HCT116 (cell line): ENCODE measurements around the gene ACSL4. TPM values are rescaled to one million over a fixed set of nuclear protein-coding genes. Genes with fewer than 3 reads are reported as not detected.

ENCODE experiments used
- ATAC-seq: fragments of 200-7000 bp; cut with Tn5 transposase; 2 replicates; pipeline ENCODE4 v1.9.1; 2020; ENCODE audit warnings: mild to moderate bottlenecking, moderate library complexity
- BruUV-seq: library from RNA; stranded (reverse); fragments of 400-500 nt; replicated peaks from 2 replicates; lab custom pipeline; 2021; lab: Mats Ljungman, UMichigan
- CTCF ChIA-PET: fragments of 300-600 bp; sonication (Branson Sonifier 250); formaldehyde crosslinking; loops from one replicate; lab custom pipeline; 2021; ENCODE audit warnings: antibody characterized with exemption; lab: Charles Lee
- POLR2A ChIA-PET: fragments of 300-600, 350-600 bp; sonication (Branson Sonifier 250); formaldehyde crosslinking; loops from one replicate; lab custom pipeline; 2021; ENCODE audit warnings: antibody characterized with exemption; lab: Charles Lee
- RAD21 ChIA-PET, 2 experiments: fragments of 300-600 bp; sonication (Branson Sonifier 250); formaldehyde crosslinking; loops; one replicate each; lab custom pipeline; 2023; ENCODE audit warnings: low total read pairs in 2 of 2; ENCODE audit not compliant: uncharacterized antibody in 2 of 2, unreplicated experiment in 2 of 2, low non-redundant PET in 1 of 2; lab: Charles Lee
- DNase-seq: peaks from one replicate; pipeline ENCODE4 v3.0.0-alpha.2; 2010; ENCODE audit warnings: low read depth, low spot score
- H2AFZ ChIP-seq: fragments of 200-600 bp; shearing (Covaris generic), sonication (generic); 2 replicates; pipeline ENCODE4 v1.6.1; 2017; ENCODE audit warnings: low read depth, mixed run types, mixed read lengths, antibody characterized with exemption, low read length; ENCODE audit not compliant: poor library complexity, severe bottlenecking
- H3K27ac ChIP-seq: 2 replicates; pipeline ENCODE4 v1.5.1; 2012; ENCODE audit warnings: low read depth, low read length
- H3K27me3 ChIP-seq: fragments of 200-600 bp; sonication (generic); 2 replicates; pipeline ENCODE4 v1.6.1; 2016; ENCODE audit warnings: mixed run types, low read length, mixed read lengths; ENCODE audit not compliant: insufficient read depth
- H3K36me3 ChIP-seq, 2 experiments: fragments of 200-500 bp in 1 of 2; fragments of 200-600 bp in 1 of 2; sonication (Bioruptor generic) in 1 of 2; sonication (generic) in 1 of 2; 2 replicates each; pipeline versions ENCODE4 v1.5.1 to v1.6.1; 2014 to 2016; ENCODE audit warnings: low read length in 2 of 2, inconsistent platforms in 1 of 2, mixed read lengths in 1 of 2, mixed run types in 1 of 2; ENCODE audit not compliant: insufficient read depth in 2 of 2, control insufficient read depth in 1 of 2
- H3K4me1 ChIP-seq, 2 experiments: fragments of 200-600 bp in 1 of 2; sonication (generic) in 1 of 2; 2 replicates each; pipeline versions ENCODE4 v1.5.1 to v1.6.1; 2012 to 2017; ENCODE audit warnings: low read length in 2 of 2, inconsistent platforms in 1 of 2, mild to moderate bottlenecking in 1 of 2, mixed read lengths in 1 of 2, mixed run types in 1 of 2, moderate library complexity in 1 of 2; ENCODE audit not compliant: insufficient read depth in 2 of 2, control insufficient read depth in 1 of 2
- H3K4me2 ChIP-seq: fragments of 200-600 bp; sonication (generic); 2 replicates; pipeline ENCODE4 v1.6.1; 2017; ENCODE audit warnings: mixed run types, low read length, mixed read lengths
- H3K4me3 ChIP-seq, 2 experiments: fragments of 200-600 bp in 1 of 2; sonication (generic) in 1 of 2; replicated peaks in 1 of 2; 2 replicates each; pipeline ENCODE4 v1.5.1; 2011 to 2016; ENCODE audit warnings: low read length in 2 of 2, control low read depth in 1 of 2, low read depth in 1 of 2, mild to moderate bottlenecking in 1 of 2, mixed read lengths in 1 of 2, mixed run types in 1 of 2
- H3K79me2 ChIP-seq: fragments of 200-600 bp; sonication (generic); 2 replicates; pipeline ENCODE4 v1.6.1; 2017; ENCODE audit warnings: mild to moderate bottlenecking, mixed run types, low read length, moderate library complexity, mixed read lengths; ENCODE audit not compliant: insufficient read depth
- H3K9ac ChIP-seq: fragments of 200-600 bp; sonication (generic); 2 replicates; pipeline ENCODE4 v1.6.1; 2016; ENCODE audit warnings: low read length, mixed read lengths
- H3K9me2 ChIP-seq: fragments of 200-600 bp; sonication (generic), shearing (Covaris generic); 2 replicates; pipeline ENCODE4 v1.6.1; 2017; ENCODE audit warnings: mixed run types, mild to moderate bottlenecking, moderate library complexity; ENCODE audit not compliant: insufficient read depth
- H3K9me3 ChIP-seq, 2 experiments: fragments of 200-500 bp in 1 of 2; fragments of 200-600 bp in 1 of 2; sonication (Bioruptor generic) in 1 of 2; sonication (generic) in 1 of 2; 2 replicates each; pipeline ENCODE4 v1.6.1; 2014 to 2017; ENCODE audit warnings: low read length in 2 of 2, mixed read lengths in 2 of 2, inconsistent platforms in 1 of 2, low read depth in 1 of 2, mild to moderate bottlenecking in 1 of 2, mixed run types in 1 of 2, moderate library complexity in 1 of 2; ENCODE audit not compliant: control insufficient read depth in 1 of 2, insufficient read depth in 1 of 2
- H4K20me1 ChIP-seq: fragments of 200-600 bp; sonication (generic), shearing (Covaris generic); 2 replicates; pipeline ENCODE4 v1.6.1; 2017; ENCODE audit warnings: mixed run types, mild to moderate bottlenecking, moderate library complexity; ENCODE audit not compliant: insufficient read depth
- CBX3 ChIP-seq: IDR thresholded peaks from 2 replicates; pipeline ENCODE4 v1.6.1; 2012; ENCODE audit warnings: low read depth
- EGR1 ChIP-seq: IDR thresholded peaks from 2 replicates; pipeline ENCODE4 v1.6.1; 2012; ENCODE audit warnings: low read depth
- ELF1 ChIP-seq: IDR thresholded peaks from 2 replicates; pipeline ENCODE4 v1.6.1; 2012; ENCODE audit warnings: low read depth, borderline replicate concordance
- EZH2phosphoT487 ChIP-seq: fragments of 200-600 bp; IDR thresholded peaks from 2 replicates; pipeline ENCODE4 v1.6.1; 2018; ENCODE audit warnings: antibody characterized with exemption, borderline replicate concordance
- FOSL1 ChIP-seq: IDR thresholded peaks from 2 replicates; pipeline ENCODE4 v1.6.1; 2012; ENCODE audit warnings: low read depth
- JUND ChIP-seq: IDR thresholded peaks from 2 replicates; pipeline ENCODE4 v1.6.1; 2012
- POLR2AphosphoS5 ChIP-seq: IDR thresholded peaks from 2 replicates; pipeline ENCODE4 v1.6.1; 2011; ENCODE audit warnings: mild to moderate bottlenecking, low read depth, low read length, moderate library complexity
- RAD21 ChIP-seq: IDR thresholded peaks from 2 replicates; pipeline ENCODE4 v1.6.1; 2012; ENCODE audit warnings: low read depth, mild to moderate bottlenecking
- SIN3A ChIP-seq: IDR thresholded peaks from 2 replicates; pipeline ENCODE4 v1.6.1; 2012; ENCODE audit warnings: low read depth
- SRF ChIP-seq: IDR thresholded peaks from 2 replicates; pipeline ENCODE4 v1.6.1; 2012; ENCODE audit warnings: low read depth
- TCF7L2 ChIP-seq: IDR thresholded peaks from 2 replicates; pipeline ENCODE4 v1.7.0; 2011; ENCODE audit warnings: borderline replicate concordance, inconsistent platforms; ENCODE audit not compliant: insufficient read depth, insufficient read length; ENCODE audit errors: extremely low read depth
- YY1 ChIP-seq: IDR thresholded peaks from 2 replicates; pipeline ENCODE4 v1.6.1; 2011; ENCODE audit warnings: low read length, low read depth, moderate library complexity, mild to moderate bottlenecking; ENCODE audit not compliant: insufficient replicate concordance; ENCODE audit errors: extremely low read depth
- ZFX ChIP-seq: fragments of 450-650 bp; IDR thresholded peaks from 2 replicates; pipeline ENCODE4 v1.6.1; 2017
- ZNF274 ChIP-seq: fragments of 200-500 bp; sonication (Bioruptor generic); IDR thresholded peaks from 2 replicates; pipeline ENCODE4 v1.6.1; 2014; ENCODE audit warnings: mild to moderate bottlenecking, low read depth, low read length, inconsistent platforms
- intact Hi-C: fragments of 100-400 bp; cut with micrococcal nuclease; formaldehyde crosslinking; loops from 2 replicates; pipeline ENCODE4 v1.10.0; 2022
- total RNA-seq: library from RNA; stranded (reverse); gene quantifications from one replicate; pipeline ENCODE4 v1.2.1, GENCODE V29; 2021; ENCODE audit not compliant: unreplicated experiment
- TF ChIP-seq, protein P1 (sequence below), 3 experiments: fragments of 200-600 bp in 1 of 3; sonication (generic) in 1 of 3; IDR thresholded peaks in 2 of 3; conservative IDR thresholded peaks in 1 of 3; 2 replicates each; pipeline ENCODE4 v1.5.1; 2012 to 2017; ENCODE audit warnings: low read depth in 2 of 3, low read length in 2 of 3, antibody characterized with exemption in 1 of 3, borderline replicate concordance in 1 of 3, control low read depth in 1 of 3, mild to moderate bottlenecking in 1 of 3, mixed read lengths in 1 of 3, mixed run types in 1 of 3, moderate library complexity in 1 of 3; ENCODE audit not compliant: insufficient read depth in 1 of 3
- TF ChIP-seq, protein P2 (sequence below): IDR thresholded peaks from 2 replicates; pipeline ENCODE4 v1.6.1; 2012; ENCODE audit warnings: low read depth
- TF ChIP-seq, protein P3 (sequence below): IDR thresholded peaks from 2 replicates; pipeline ENCODE4 v1.6.1; 2011; ENCODE audit warnings: mild to moderate bottlenecking, low read length, moderate library complexity; ENCODE audit not compliant: insufficient replicate concordance; ENCODE audit errors: extremely low read depth

Gene ACSL4
- total RNA-seq, 1 experiment from 2014 or later: 50.5 TPM

DNA sequence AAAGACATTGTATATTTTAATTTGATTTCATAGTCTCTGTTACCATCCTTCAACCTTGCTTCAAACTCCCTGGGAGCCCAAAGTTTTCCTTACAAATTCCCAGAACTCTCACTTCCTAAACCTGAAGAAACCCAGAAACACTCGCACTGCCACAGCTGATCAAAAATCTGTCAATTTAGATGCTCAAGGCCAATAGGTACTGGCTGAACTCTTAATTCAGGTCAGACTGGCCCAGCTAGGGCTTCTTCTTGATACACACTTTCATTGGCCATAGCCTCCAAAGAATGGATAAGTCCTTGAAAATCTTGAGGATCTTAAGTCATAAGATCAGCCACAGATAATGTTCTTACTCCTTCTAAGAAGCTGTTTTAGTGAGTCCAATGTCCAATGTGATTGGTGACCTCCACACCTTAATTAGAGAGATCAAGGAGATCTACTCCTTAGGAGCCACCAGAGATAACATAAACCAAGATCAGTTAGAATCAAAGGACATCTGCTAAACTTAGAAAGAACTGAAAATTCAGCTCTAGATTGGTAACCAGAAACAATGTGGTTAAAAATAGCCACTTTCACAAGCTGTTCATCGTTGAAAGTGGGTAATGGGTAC lies 51.5 kb downstream of the ACSL4 start:
- Histone ChIP-seq H3K9me3 (no peaks in the 10 kb centered on the region), H3K4me2 (no peak overlapping the region), H3K36me3 (peaks cover 0 to under 1% of the 10 kb centered on the region in 2 experiments; a peak in 2 of 4 replicates), H3K4me1 (no peaks in the 10 kb centered on the region), H3K27ac (no peak overlapping the region), H3K79me2 (no peaks in the 10 kb centered on the region), H3K4me3 (no peak overlapping the region), H2AFZ (no peak overlapping the region), H3K9me2 (no peaks in the 10 kb centered on the region), H3K27me3 (no peaks in the 10 kb centered on the region), H3K9ac (no peak overlapping the region), H4K20me1 (no peaks in the 10 kb centered on the region)
- intact Hi-C loops: no loop called here
- no TSS peak for BruUV-seq
- POLR2A ChIA-PET: no interaction called here
- RAD21 ChIA-PET: no interaction called here
- no peak for ATAC-seq
- CTCF ChIA-PET: no interaction called here
- no peak for DNase-seq
- no peak for TF ChIP-seq ELF1
- no peak for TF ChIP-seq POLR2AphosphoS5
- TF ChIP-seq ZNF274: no peak
- TF ChIP-seq SRF: no peak
- TF ChIP-seq, protein P1, sequence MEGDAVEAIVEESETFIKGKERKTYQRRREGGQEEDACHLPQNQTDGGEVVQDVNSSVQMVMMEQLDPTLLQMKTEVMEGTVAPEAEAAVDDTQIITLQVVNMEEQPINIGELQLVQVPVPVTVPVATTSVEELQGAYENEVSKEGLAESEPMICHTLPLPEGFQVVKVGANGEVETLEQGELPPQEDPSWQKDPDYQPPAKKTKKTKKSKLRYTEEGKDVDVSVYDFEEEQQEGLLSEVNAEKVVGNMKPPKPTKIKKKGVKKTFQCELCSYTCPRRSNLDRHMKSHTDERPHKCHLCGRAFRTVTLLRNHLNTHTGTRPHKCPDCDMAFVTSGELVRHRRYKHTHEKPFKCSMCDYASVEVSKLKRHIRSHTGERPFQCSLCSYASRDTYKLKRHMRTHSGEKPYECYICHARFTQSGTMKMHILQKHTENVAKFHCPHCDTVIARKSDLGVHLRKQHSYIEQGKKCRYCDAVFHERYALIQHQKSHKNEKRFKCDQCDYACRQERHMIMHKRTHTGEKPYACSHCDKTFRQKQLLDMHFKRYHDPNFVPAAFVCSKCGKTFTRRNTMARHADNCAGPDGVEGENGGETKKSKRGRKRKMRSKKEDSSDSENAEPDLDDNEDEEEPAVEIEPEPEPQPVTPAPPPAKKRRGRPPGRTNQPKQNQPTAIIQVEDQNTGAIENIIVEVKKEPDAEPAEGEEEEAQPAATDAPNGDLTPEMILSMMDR (IDR thresholded peaks at IDR 0.05 in 2 of 3, conservative IDR thresholded peaks at IDR 0.05 in 1 of 3; ENCODE audit: borderline replicate concordance in 1 of 3, insufficient read depth in 1 of 3, low read depth in 2 of 3, low read length in 2 of 3): no peak
- no peak for TF ChIP-seq CBX3
- TF ChIP-seq TCF7L2: no peak
- no peak for TF ChIP-seq FOSL1
- no peak for TF ChIP-seq SIN3A
- TF ChIP-seq, protein P2, sequence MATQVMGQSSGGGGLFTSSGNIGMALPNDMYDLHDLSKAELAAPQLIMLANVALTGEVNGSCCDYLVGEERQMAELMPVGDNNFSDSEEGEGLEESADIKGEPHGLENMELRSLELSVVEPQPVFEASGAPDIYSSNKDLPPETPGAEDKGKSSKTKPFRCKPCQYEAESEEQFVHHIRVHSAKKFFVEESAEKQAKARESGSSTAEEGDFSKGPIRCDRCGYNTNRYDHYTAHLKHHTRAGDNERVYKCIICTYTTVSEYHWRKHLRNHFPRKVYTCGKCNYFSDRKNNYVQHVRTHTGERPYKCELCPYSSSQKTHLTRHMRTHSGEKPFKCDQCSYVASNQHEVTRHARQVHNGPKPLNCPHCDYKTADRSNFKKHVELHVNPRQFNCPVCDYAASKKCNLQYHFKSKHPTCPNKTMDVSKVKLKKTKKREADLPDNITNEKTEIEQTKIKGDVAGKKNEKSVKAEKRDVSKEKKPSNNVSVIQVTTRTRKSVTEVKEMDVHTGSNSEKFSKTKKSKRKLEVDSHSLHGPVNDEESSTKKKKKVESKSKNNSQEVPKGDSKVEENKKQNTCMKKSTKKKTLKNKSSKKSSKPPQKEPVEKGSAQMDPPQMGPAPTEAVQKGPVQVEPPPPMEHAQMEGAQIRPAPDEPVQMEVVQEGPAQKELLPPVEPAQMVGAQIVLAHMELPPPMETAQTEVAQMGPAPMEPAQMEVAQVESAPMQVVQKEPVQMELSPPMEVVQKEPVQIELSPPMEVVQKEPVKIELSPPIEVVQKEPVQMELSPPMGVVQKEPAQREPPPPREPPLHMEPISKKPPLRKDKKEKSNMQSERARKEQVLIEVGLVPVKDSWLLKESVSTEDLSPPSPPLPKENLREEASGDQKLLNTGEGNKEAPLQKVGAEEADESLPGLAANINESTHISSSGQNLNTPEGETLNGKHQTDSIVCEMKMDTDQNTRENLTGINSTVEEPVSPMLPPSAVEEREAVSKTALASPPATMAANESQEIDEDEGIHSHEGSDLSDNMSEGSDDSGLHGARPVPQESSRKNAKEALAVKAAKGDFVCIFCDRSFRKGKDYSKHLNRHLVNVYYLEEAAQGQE: no peak
- TF ChIP-seq JUND: no peak
- no peak for TF ChIP-seq EGR1
- TF ChIP-seq, protein P3, sequence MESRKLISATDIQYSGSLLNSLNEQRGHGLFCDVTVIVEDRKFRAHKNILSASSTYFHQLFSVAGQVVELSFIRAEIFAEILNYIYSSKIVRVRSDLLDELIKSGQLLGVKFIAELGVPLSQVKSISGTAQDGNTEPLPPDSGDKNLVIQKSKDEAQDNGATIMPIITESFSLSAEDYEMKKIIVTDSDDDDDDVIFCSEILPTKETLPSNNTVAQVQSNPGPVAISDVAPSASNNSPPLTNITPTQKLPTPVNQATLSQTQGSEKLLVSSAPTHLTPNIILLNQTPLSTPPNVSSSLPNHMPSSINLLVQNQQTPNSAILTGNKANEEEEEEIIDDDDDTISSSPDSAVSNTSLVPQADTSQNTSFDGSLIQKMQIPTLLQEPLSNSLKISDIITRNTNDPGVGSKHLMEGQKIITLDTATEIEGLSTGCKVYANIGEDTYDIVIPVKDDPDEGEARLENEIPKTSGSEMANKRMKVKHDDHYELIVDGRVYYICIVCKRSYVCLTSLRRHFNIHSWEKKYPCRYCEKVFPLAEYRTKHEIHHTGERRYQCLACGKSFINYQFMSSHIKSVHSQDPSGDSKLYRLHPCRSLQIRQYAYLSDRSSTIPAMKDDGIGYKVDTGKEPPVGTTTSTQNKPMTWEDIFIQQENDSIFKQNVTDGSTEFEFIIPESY: no peak
- no peak for TF ChIP-seq RAD21
- TF ChIP-seq EZH2phosphoT487: no peak
- TF ChIP-seq ZFX: no peak
- TF ChIP-seq YY1: no peak
